Aorta (tissue), 5 donors: Measurements from ENCODE around the gene TTC16. TPM values are rescaled to one million over a fixed set of nuclear protein-coding genes. Genes with fewer than 3 reads are reported as not detected.

Source experiments
- ATAC-seq: fragments of 200-7000 bp; cut with Tn5 transposase; one replicate; pipeline ENCODE4 v1.9.1; 2022; ENCODE audit warnings: moderate library complexity; ENCODE audit not compliant: low FRiP score
- DNase-seq, 2 donors: peaks; one replicate each; pipeline ENCODE4 v3.0.0-alpha.2; 2020
- H3K27ac ChIP-seq, 2 donors: one replicate each; pipeline ENCODE4 v1.5.1; 2013; ENCODE audit warnings: low read length in 2 of 2, mild to moderate bottlenecking in 2 of 2, moderate library complexity in 2 of 2, control low read depth in 1 of 2, inconsistent platforms in 1 of 2, low read depth in 1 of 2
- H3K27me3 ChIP-seq, 2 donors: one replicate each; pipeline ENCODE4 v1.6.1; 2013; ENCODE audit warnings: control low read depth in 1 of 2, low read length in 1 of 2, mild to moderate bottlenecking in 1 of 2, moderate library complexity in 1 of 2; ENCODE audit not compliant: insufficient read depth in 2 of 2, control insufficient read depth in 1 of 2
- H3K36me3 ChIP-seq, 2 donors: one replicate each; pipeline ENCODE4 v1.6.1; 2013; ENCODE audit warnings: control low read depth in 1 of 2, low read length in 1 of 2, mild to moderate bottlenecking in 1 of 2; ENCODE audit not compliant: insufficient read depth in 2 of 2, control insufficient read depth in 1 of 2
- H3K4me1 ChIP-seq, 2 donors: one replicate each; pipeline ENCODE4 v1.6.1; 2013; ENCODE audit warnings: low read length in 2 of 2, control low read depth in 1 of 2, mild to moderate bottlenecking in 1 of 2, moderate library complexity in 1 of 2; ENCODE audit not compliant: insufficient read depth in 2 of 2, control insufficient read depth in 1 of 2
- H3K4me3 ChIP-seq, 2 donors: one replicate each; pipeline ENCODE4 v1.5.1; 2013; ENCODE audit warnings: low read length in 2 of 2, control low read depth in 1 of 2, mild to moderate bottlenecking in 1 of 2
- H3K9me3 ChIP-seq: one replicate; pipeline ENCODE4 v1.6.1; 2013; ENCODE audit warnings: mild to moderate bottlenecking, low read length; ENCODE audit not compliant: control insufficient read depth
- WGBS, 2 donors: extraction: QIAGEN DNeasy Blood & Tissue Kit; methylation state at CpG; one replicate each; pipeline ENCODE4 v1.1.7; 2013; 5-methylcytosine and 5-hydroxymethylcytosine counted together
- intact Hi-C, 2 donors: fragments of 100-400 bp; cut with DNase I; formaldehyde crosslinking; loops; one replicate each; pipeline versions ENCODE4 v1.14.2 to v1.15.0; 2022
- polyA plus RNA-seq, 2 donors: library from polyadenylated mRNA; stranded (reverse); fragments of 200-250 nt; gene quantifications; one replicate each; pipeline ENCODE4 v1.2.3, GENCODE V29; 2013
- total RNA-seq, 2 donors: library from RNA; stranded (reverse); fragmentation: NEBNext Ultra II Directional; extraction: Animal tissue kit (Norgen Biotek cat#: 25700); gene quantifications; one replicate each; pipeline ENCODE4 v1.2.1, GENCODE V29; 2021
- donor health status: healthy with polysubstance abuse.
- donor health status: Bipolar disorder and iron deficiency.
- donor health status: DM: no; HTN: no; CAD: no.
- donor health status: DM: no; HTN: no; CAD: no.
- donor health status: DM: yes; HTN: yes; CAD: no.

Gene TTC16
- total and polyA plus RNA-seq, 4 donors, result 0.16 to 0.30 TPM; not detected in 2

GRCh38 chr9:127693697-127694096 is 22.2 kb upstream of the TTC16 start:
- DNase-seq (no peak), ATAC-seq (no peak)
- Histone ChIP-seq H3K36me3 (peaks cover 0 to 5% of the 10 kb centered on the region in 2 donors), H3K4me3 (no peak overlapping the region), H3K9me3 (no peaks in the 10 kb centered on the region), H3K27ac (no peak overlapping the region), H3K27me3 (no peaks in the 10 kb centered on the region), H3K4me1 (no peaks in the 10 kb centered on the region)
- intact Hi-C loops, result no loop called here
- 95% methylated on average over 4 of the region's 4 CpGs for WGBS, 2 donors

GRCh38 chr9:127694890-127695720 is 20.8 kb upstream of the TTC16 start:
- Histone ChIP-seq H3K27ac (no peak overlapping the region), H3K27me3 (no peaks in the 10 kb centered on the region), H3K36me3 (peaks cover 0 to 5% of the 10 kb centered on the region in 2 donors), H3K9me3 (no peaks in the 10 kb centered on the region), H3K4me1 (no peaks in the 10 kb centered on the region), H3K4me3 (no peak overlapping the region)
- intact Hi-C loops, result no loop called here
- 77 to 79% methylated on average over 9 of the region's 9 CpGs for WGBS, 2 donors
- no peak for ATAC-seq
- no peak for DNase-seq

- no peak for ATAC-seq
- intact Hi-C loops, result no loop called here
- H3K36me3 ChIP-seq, result peaks cover 0 to 3% of the 10 kb centered on the region in 2 donors
- no peaks in the 10 kb centered on the region for H3K27me3 ChIP-seq
- 70 to 83% methylated on average over 5 of the region's 5 CpGs for WGBS, 2 donors
- H3K9me3 ChIP-seq, result no peaks in the 10 kb centered on the region
- H3K4me1 ChIP-seq, result no peaks in the 10 kb centered on the region
- no peak overlapping the region for H3K4me3 ChIP-seq
- DNase-seq, result no peak
- H3K27ac ChIP-seq, result no peak overlapping the region
Observed at GRCh38 chr9:127697575-127697974, 18.3 kb upstream of the TTC16 start.

- H3K9me3 ChIP-seq, result no peaks in the 10 kb centered on the region
- no peak overlapping the region for H3K27ac ChIP-seq
- 87 to 88% methylated on average over 5 of the region's 5 CpGs for WGBS, 2 donors
- no peaks in the 10 kb centered on the region for H3K27me3 ChIP-seq
- no peak for ATAC-seq
- intact Hi-C loops, result no loop called here
- no peak overlapping the region for H3K4me3 ChIP-seq
- no peak for DNase-seq
- H3K36me3 ChIP-seq, result peaks cover 0 to 3% of the 10 kb centered on the region in 2 donors
- no peaks in the 10 kb centered on the region for H3K4me1 ChIP-seq
Observed at GRCh38 chr9:127698386-127698785, 17.5 kb upstream of the TTC16 start.

GRCh38 chr9:127698985-127699670 is 16.8 kb upstream of the TTC16 start:
- WGBS, 2 donors, result 9 to 11% methylated on average over 41 of the region's 41 CpGs
- H3K36me3 ChIP-seq, result peaks cover 0 to 3% of the 10 kb centered on the region in 2 donors
- no peaks in the 10 kb centered on the region for H3K9me3 ChIP-seq
- peak overlapping the region in 1 of 2 donors; percentile 50 for H3K27ac ChIP-seq
- peak; percentile 98 for ATAC-seq
- no peak overlapping the region for H3K4me3 ChIP-seq
- DNase-seq, result peak; percentile 97 to 99
- no peaks in the 10 kb centered on the region for H3K27me3 ChIP-seq
- no peaks in the 10 kb centered on the region for H3K4me1 ChIP-seq
- intact Hi-C loops, result no loop called here

GRCh38 chr9:127700140-127700539 is 15.7 kb upstream of the TTC16 start:
- DNase-seq, result no peak
- Histone ChIP-seq H3K27ac (no peak overlapping the region), H3K9me3 (no peaks in the 10 kb centered on the region), H3K36me3 (no peaks in the 10 kb centered on the region), H3K4me3 (no peak overlapping the region), H3K27me3 (no peaks in the 10 kb centered on the region), H3K4me1 (no peaks in the 10 kb centered on the region)
- WGBS, 2 donors, result 96 to 100% methylated on average over 2 of the region's 2 CpGs
- intact Hi-C loops, result loop anchor here in 1 of 2 donors (5.0 kb wide), 1 partner anchor 93 kb away; no protein-coding TSS in a partner anchor
- no peak for ATAC-seq

- intact Hi-C loops, result loop anchor here in 1 of 2 donors (5.0 kb wide), 1 partner anchor 93 kb away; no protein-coding TSS in a partner anchor
- DNase-seq, result no peak
- WGBS, 2 donors, result 83 to 88% methylated on average over 5 of the region's 5 CpGs
- Histone ChIP-seq H3K36me3 (no peaks in the 10 kb centered on the region), H3K27me3 (no peaks in the 10 kb centered on the region), H3K4me3 (no peak overlapping the region), H3K9me3 (no peaks in the 10 kb centered on the region), H3K27ac (no peak overlapping the region), H3K4me1 (no peaks in the 10 kb centered on the region)
- ATAC-seq, result no peak
Observed at GRCh38 chr9:127700594-127701255, 15.2 kb upstream of the TTC16 start.

GRCh38 chr9:127703289-127703946 is 12.5 kb upstream of the TTC16 start:
- H3K27me3 ChIP-seq, result no peaks in the 10 kb centered on the region

More at GRCh38 chr9:127703289-127703946, 12.5 kb upstream of the TTC16 start:
- WGBS, 2 donors, result 70 to 74% methylated on average over 9 of the region's 9 CpGs
- H3K27ac ChIP-seq, result no peak overlapping the region
- DNase-seq (no peak), ATAC-seq (no peak)
- no peaks in the 10 kb centered on the region for H3K36me3 ChIP-seq
- no peak overlapping the region for H3K4me3 ChIP-seq
- no peaks in the 10 kb centered on the region for H3K4me1 ChIP-seq
- intact Hi-C loops, result loop anchor here in 1 of 2 donors (5.0 kb wide), 1 partner anchor 96 kb away; no protein-coding TSS in a partner anchor
- H3K9me3 ChIP-seq, result no peaks in the 10 kb centered on the region
